Measurements from ENCODE around the gene FLT4. TPM values are rescaled to one million over a fixed set of nuclear protein-coding genes. Genes with fewer than 3 reads are reported as not detected.

The FLT4 gene
- total and polyA plus RNA-seq, 2 experiments from 2014 or later: 3.4 to 13.8 TPM

- H3K4me1 Mint-ChIP-seq: peaks cover 2% of the 10 kb centered on the region; the same call in 1 of the 3 replicates
- DNase-seq (ENCODE audit: low spot score) (no peak), ATAC-seq (no peak)
- Histone ChIP-seq H4K20me1 (replicated peaks; ENCODE audit: insufficient read depth) (no peaks in the 10 kb centered on the region), H3F3A (replicated peaks; ENCODE audit: low read depth) (no peaks in the 10 kb centered on the region), H3K36me3 (ENCODE audit: insufficient read depth) (no peaks in the 10 kb centered on the region), H3K4me3 (no peak overlapping the region), H3K27me3 (ENCODE audit: insufficient read depth) (no peaks in the 10 kb centered on the region), H2AFZ (no peak overlapping the region), H3K4me1 (ENCODE audit: insufficient read depth) (no peaks in the 10 kb centered on the region), H3K9me2 (ENCODE audit: insufficient read depth) (no peaks in the 10 kb centered on the region), H3K27ac (ENCODE audit: low read depth) (no peak overlapping the region), H3K79me2 (replicated peaks; ENCODE audit: insufficient read depth) (no peaks in the 10 kb centered on the region), H3K4me2 (no peak overlapping the region)
- H3K36me3 Mint-ChIP-seq (ENCODE audit: low read depth): no peaks in the 10 kb centered on the region; the same call in 2 of the 3 replicates
- TF ChIP-seq ETS1 (IDR thresholded peaks at IDR 0.05): no peak
- H3K9me3 Mint-ChIP-seq: no peaks in the 10 kb centered on the region
- no peak overlapping the region for H3K27ac Mint-ChIP-seq
- no peak overlapping the region for H3K4me3 Mint-ChIP-seq
- peaks cover 17% of the 10 kb centered on the region for H3K27me3 Mint-ChIP-seq (ENCODE audit: insufficient read depth, low read depth, poor library complexity)
These were observed 46.8 kb downstream of the FLT4 start for GRCh38 chr5:180602481-180603075.

DNA sequence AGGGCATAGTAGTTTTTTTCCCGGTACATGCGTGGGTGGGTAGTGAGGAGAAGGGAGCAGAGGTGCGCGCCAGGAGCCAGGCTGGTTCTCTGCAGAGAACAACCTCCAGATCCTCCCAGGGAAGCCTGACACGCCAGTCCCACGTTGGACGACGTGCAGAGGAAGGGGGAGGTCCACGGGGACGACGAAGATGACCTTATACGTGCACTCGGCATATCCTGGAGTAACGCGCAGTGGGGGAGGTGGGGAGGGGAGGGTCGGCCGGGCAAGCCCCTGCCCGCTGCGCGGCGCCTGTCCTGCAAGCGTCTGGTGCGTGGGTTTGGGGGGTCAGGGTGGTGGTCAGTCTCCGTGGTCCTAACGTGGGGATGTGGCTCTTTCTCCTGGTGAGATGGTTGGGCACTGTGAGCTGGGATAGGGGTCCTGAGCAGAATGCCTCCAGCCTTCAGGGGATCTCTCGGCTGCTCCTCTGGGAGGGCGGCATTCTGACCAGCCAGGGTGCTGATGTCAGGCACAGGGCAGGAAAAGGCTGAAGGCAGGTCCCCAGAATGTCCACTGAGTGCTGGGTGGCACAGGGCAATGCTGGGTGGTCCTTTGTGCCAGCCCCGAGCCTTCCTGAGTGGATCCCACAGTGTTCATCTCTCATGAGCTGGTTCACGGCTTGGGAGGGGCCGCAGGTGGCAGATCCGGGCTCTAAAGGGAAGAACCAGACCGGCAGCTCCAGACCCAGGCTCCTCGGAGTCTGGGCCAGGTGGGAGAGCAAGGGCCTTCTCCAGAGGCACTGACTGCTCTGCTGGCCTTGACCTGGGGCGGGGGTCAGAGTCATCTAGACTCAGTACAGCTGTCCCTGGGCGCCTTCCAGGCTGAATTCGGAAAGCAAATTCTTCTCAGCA, 47.6 kb downstream of the FLT4 start:
- H3K9me3 Mint-ChIP-seq: no peaks in the 10 kb centered on the region
- H3K27me3 Mint-ChIP-seq (ENCODE audit: insufficient read depth, low read depth, poor library complexity): peaks cover 17% of the 10 kb centered on the region
- no peaks in the 10 kb centered on the region for H3K79me2 ChIP-seq (replicated peaks; ENCODE audit: insufficient read depth)
- no peaks in the 10 kb centered on the region; the same call in 2 of the 3 replicates for H3K36me3 Mint-ChIP-seq (ENCODE audit: low read depth)
- ATAC-seq (no peak), DNase-seq (ENCODE audit: low spot score) (no peak)
- no peaks in the 10 kb centered on the region for H3K9me2 ChIP-seq (ENCODE audit: insufficient read depth)
- no peaks in the 10 kb centered on the region for H3K4me1 ChIP-seq (ENCODE audit: insufficient read depth)
- no peak overlapping the region for H3K4me2 ChIP-seq
- no peak overlapping the region for H3K27ac Mint-ChIP-seq
- no peaks in the 10 kb centered on the region for H3K27me3 ChIP-seq (ENCODE audit: insufficient read depth)
- H3K4me1 Mint-ChIP-seq: peaks cover 2% of the 10 kb centered on the region; the same call in 1 of the 3 replicates
- no peak overlapping the region for H3K4me3 Mint-ChIP-seq
- H2AFZ ChIP-seq: no peak overlapping the region
- no peaks in the 10 kb centered on the region for H3K36me3 ChIP-seq (ENCODE audit: insufficient read depth)
- H3F3A ChIP-seq (replicated peaks; ENCODE audit: low read depth): no peaks in the 10 kb centered on the region
- no peak overlapping the region for H3K27ac ChIP-seq (ENCODE audit: low read depth)
- no peaks in the 10 kb centered on the region for H4K20me1 ChIP-seq (replicated peaks; ENCODE audit: insufficient read depth)
- H3K4me3 ChIP-seq: no peak overlapping the region
- TF ChIP-seq CTCF (conservative IDR thresholded peaks at IDR 0.05; ENCODE audit: low read depth in 2 of 2): no peak
- no peak for TF ChIP-seq CREB1 (CRISPR knock-in tag; IDR thresholded peaks at IDR 0.05; ENCODE audit: low read depth)
- TF ChIP-seq STAT1 (IDR thresholded peaks at IDR 0.05; ENCODE audit: unreplicated experiment): no peak
- TF ChIP-seq, protein P1, sequence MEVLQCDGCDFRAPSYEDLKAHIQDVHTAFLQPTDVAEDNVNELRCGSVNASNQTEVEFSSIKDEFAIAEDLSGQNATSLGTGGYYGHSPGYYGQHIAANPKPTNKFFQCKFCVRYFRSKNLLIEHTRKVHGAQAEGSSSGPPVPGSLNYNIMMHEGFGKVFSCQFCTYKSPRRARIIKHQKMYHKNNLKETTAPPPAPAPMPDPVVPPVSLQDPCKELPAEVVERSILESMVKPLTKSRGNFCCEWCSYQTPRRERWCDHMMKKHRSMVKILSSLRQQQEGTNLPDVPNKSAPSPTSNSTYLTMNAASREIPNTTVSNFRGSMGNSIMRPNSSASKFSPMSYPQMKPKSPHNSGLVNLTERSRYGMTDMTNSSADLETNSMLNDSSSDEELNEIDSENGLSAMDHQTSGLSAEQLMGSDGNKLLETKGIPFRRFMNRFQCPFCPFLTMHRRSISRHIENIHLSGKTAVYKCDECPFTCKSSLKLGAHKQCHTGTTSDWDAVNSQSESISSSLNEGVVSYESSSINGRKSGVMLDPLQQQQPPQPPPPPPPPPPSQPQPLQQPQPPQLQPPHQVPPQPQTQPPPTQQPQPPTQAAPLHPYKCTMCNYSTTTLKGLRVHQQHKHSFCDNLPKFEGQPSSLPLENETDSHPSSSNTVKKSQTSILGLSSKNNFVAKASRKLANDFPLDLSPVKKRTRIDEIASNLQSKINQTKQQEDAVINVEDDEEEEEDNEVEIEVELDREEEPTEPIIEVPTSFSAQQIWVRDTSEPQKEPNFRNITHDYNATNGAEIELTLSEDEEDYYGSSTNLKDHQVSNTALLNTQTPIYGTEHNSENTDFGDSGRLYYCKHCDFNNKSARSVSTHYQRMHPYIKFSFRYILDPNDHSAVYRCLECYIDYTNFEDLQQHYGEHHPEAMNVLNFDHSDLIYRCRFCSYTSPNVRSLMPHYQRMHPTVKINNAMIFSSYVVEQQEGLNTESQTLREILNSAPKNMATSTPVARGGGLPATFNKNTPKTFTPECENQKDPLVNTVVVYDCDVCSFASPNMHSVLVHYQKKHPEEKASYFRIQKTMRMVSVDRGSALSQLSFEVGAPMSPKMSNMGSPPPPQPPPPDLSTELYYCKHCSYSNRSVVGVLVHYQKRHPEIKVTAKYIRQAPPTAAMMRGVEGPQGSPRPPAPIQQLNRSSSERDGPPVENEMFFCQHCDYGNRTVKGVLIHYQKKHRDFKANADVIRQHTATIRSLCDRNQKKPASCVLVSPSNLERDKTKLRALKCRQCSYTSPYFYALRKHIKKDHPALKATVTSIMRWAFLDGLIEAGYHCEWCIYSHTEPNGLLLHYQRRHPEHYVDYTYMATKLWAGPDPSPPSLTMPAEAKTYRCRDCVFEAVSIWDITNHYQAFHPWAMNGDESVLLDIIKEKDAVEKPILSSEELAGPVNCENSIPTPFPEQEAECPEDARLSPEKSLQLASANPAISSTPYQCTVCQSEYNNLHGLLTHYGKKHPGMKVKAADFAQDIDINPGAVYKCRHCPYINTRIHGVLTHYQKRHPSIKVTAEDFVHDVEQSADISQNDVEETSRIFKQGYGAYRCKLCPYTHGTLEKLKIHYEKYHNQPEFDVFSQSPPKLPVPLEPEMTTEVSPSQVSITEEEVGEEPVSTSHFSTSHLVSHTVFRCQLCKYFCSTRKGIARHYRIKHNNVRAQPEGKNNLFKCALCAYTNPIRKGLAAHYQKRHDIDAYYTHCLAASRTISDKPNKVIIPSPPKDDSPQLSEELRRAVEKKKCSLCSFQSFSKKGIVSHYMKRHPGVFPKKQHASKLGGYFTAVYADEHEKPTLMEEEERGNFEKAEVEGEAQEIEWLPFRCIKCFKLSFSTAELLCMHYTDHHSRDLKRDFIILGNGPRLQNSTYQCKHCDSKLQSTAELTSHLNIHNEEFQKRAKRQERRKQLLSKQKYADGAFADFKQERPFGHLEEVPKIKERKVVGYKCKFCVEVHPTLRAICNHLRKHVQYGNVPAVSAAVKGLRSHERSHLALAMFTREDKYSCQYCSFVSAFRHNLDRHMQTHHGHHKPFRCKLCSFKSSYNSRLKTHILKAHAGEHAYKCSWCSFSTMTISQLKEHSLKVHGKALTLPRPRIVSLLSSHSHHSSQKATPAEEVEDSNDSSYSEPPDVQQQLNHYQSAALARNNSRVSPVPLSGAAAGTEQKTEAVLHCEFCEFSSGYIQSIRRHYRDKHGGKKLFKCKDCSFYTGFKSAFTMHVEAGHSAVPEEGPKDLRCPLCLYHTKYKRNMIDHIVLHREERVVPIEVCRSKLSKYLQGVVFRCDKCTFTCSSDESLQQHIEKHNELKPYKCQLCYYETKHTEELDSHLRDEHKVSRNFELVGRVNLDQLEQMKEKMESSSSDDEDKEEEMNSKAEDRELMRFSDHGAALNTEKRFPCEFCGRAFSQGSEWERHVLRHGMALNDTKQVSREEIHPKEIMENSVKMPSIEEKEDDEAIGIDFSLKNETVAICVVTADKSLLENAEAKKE (CRISPR knock-in tag; IDR thresholded peaks at IDR 0.05): no peak
- TF ChIP-seq, protein P2, sequence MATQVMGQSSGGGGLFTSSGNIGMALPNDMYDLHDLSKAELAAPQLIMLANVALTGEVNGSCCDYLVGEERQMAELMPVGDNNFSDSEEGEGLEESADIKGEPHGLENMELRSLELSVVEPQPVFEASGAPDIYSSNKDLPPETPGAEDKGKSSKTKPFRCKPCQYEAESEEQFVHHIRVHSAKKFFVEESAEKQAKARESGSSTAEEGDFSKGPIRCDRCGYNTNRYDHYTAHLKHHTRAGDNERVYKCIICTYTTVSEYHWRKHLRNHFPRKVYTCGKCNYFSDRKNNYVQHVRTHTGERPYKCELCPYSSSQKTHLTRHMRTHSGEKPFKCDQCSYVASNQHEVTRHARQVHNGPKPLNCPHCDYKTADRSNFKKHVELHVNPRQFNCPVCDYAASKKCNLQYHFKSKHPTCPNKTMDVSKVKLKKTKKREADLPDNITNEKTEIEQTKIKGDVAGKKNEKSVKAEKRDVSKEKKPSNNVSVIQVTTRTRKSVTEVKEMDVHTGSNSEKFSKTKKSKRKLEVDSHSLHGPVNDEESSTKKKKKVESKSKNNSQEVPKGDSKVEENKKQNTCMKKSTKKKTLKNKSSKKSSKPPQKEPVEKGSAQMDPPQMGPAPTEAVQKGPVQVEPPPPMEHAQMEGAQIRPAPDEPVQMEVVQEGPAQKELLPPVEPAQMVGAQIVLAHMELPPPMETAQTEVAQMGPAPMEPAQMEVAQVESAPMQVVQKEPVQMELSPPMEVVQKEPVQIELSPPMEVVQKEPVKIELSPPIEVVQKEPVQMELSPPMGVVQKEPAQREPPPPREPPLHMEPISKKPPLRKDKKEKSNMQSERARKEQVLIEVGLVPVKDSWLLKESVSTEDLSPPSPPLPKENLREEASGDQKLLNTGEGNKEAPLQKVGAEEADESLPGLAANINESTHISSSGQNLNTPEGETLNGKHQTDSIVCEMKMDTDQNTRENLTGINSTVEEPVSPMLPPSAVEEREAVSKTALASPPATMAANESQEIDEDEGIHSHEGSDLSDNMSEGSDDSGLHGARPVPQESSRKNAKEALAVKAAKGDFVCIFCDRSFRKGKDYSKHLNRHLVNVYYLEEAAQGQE (IDR thresholded peaks at IDR 0.05; ENCODE audit: unreplicated experiment): no peak
